ENCODE measurements around the gene KDM8.
A peak's percentile ranks its signal among the peaks of the same experiment; 100 is the strongest.

KDM8 gene

GRCh38 chr16:27231692-27232060 lies 28.4 kb downstream of the KDM8 start:
- DNase-seq = no peak

DNA sequence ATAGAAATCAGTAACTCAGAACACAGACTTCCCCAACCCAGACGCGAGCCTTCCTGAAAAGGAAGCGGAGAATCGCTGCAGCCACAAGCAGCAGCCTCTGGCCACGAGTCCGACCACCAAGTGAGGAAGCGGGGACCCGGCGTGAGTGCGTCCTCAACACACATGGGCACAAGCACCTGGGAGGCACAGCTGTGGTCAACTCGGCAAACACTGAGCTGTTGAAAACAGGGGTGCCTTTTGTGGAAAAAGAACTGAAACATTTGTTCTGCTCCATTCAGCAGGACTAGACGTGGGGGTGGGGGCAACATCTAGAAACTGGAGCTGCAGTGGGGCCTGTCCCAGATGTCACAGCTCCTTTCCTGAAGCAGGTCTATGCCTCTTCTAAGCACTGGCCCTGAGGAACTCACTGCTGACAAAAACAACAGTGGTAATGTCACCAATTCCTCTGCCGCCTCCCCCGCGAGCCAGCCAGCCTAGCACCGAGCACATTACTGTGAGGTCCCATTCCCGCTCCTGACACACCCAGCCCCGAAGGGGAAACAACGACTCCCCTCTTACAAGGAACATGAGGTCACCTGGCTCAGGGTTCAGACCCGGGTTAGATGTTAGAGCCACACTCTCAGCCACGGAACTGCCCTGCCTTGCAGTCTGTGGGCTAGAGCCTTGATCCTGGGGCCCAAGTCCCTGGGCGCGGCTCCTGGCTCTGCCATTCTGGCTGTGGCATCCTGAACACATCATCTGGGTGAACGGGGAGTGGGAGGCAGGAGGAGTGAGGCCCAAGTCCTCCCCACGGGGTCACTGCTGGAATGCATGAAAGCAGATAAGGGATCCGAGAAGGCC lies 29.0 kb downstream of the KDM8 start:
- DNase-seq = peak; percentile 61 to 71

- no peak for DNase-seq
Observed at GRCh38 chr16:27232901-27233625, 29.7 kb downstream of the KDM8 start.

- no peak for DNase-seq
Observed at GRCh38 chr16:27233731-27234130, 30.4 kb downstream of the KDM8 start.

DNA sequence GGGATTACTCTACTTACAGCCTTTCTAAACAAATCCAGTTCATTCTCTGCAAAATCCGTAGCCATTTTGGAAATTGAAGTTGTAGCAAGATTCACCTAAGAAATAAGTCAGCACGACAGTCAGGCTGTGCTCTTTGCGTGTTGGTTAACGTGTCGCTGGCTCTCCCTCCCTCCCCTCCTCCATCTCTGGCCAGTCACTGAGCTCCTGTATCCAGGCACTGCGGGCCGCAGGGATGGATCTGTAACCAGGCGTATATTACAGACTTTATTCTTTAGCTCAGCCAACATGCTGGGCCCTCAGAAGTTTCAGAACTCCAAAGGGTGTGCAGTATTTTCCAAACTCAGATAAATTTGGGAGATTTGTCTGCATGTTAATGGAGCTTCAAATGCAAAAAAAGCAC lies 30.8 kb downstream of the KDM8 start:
- no peak for DNase-seq

DNA sequence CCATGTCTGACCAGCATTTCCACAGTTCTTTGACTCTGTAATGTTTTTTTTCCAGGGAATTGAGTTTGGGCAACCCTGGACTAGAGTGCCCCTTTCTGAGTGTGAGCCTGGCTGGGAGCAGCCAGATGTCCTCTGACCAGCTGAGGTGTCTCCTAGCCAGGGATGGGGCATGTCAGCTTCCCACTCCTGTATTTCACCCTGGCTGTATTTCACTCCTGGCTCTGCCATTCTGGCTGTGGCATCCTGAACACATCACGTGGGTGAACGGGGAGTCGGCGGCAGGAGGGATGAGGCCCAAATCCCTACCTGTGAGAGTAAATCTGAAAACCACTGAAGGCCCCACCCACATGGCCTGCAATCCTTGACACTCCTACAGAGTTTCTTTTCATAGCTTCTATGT lies 31.3 kb downstream of the KDM8 start:
- DNase-seq = peak; percentile 30 to 50

DNA sequence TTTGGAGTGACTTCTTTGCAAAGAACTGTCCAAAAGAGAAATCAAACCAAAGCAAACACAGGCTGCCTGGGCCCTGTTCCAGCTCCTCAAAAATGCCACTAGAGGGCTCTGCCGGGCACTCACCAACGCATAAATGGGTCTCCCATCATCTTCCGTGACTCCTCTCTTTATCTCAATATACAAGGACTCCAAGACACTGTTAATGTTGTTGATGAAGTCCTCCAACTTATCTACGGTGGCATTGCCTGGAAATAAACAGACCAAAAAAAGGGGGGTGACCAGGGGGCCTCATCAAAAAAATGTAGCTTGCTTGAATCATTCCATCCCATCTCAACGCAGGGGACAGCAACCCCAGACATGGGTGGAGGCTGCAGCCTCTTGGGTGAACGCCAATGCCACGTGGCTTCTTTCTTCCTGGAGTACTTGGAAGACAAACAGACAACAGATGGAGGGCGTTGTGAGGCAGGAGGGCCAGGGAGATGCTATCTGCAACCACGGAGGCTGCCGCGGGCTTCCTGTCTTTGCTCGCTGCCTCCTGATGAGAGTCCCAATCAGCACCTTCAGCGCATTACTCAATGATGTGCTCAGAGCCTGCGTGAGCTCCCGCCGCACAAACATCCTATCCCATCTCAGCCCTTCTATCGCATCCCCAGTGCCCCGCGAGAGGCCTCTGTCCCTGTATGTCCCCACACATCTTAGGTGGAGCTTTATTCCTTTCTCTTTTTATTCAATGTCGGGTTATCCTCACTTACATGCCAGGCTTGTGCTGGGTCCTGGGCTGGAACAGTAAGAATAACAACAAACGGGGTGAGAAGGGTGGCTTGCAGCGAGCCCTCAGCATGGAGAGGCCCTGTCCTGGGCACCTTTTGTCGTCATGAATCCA lies 32.0 kb downstream of the KDM8 start:
- peak; percentile 80 to 84 for DNase-seq

GRCh38 chr16:27235938-27236245 lies 32.6 kb downstream of the KDM8 start:
- DNase-seq = no peak

DNA sequence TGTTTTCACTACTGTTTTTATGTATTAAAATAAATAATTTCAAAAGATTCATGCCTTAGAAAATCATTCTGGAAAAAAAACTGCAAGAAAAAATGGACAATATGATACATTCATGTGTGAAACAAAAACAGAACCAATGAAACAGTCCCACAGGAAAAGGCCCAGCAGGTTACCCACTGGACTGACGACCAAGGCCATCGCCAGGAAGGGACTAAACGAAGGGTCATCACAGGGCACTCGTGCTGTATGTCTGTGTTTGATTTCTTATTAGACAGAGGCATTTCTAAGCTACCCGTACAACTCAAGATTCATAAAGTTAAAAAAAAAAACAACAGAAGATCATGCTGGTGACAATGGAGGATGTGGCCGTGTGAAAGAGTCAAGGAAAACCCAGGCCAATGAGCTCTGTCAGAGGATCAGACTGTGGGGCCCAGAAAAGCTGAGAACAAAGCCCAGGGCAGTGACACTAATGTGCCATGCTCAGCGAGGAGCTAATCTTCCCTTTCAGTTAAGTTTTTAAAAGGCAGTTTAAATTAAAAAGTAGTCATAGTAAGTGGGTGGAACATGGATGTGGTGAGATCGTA lies 33.4 kb downstream of the KDM8 start:
- DNase-seq = no peak

GRCh38 chr16:27237219-27238015 lies 34.1 kb downstream of the KDM8 start:
- DNase-seq = peak; percentile 81 to 86

DNA sequence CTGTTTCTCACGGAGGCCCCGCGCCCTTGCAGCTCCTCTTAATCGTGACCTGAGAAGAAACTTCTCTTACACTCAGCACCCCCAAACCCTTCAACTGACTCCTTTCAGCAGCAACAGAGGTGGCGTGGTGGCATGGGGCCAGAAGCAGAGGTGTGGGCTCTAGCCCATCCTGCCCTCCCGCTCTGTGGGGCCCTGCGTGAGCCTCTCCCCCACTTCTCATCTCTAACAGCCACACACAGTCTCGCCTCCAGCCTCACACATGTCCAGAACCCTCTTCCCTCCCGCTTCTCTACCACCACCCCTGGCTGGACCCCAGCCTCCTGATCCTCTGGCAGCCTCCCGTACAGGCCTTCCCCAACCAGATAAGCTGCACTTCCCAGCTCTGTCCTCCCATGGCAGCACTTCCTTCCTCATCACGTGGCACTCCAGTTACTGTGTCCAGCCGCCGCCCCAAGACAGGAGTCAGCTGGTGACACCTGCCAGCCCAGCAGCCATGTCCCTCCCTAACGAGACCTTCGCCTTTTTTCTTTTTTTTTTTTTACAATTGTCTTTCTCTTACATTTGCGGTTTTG lies 34.8 kb downstream of the KDM8 start:
- peak; percentile 61 to 70 for DNase-seq

DNA sequence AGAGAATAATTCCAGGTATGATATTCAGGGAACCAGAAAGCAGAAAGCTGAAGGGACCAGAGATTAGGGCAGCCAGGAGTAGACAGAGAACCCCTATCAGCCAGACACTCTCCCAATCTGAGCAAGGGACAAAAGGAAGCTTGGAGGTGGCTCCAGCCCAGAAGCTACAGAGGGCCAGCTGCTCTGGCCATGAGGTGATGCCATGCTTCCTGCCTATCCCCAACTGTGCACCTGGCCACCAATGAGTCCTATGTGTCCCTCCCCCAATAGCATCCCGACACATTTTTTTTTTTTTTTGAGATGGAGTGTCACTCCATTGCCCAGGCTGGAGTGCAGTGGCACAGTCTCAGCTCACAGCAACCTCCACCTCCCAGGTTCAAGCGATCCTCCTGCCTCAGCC lies 35.3 kb downstream of the KDM8 start:
- DNase-seq = no peak

- DNase-seq = no peak
Observed at GRCh38 chr16:27239026-27239425, 35.7 kb downstream of the KDM8 start.

DNA sequence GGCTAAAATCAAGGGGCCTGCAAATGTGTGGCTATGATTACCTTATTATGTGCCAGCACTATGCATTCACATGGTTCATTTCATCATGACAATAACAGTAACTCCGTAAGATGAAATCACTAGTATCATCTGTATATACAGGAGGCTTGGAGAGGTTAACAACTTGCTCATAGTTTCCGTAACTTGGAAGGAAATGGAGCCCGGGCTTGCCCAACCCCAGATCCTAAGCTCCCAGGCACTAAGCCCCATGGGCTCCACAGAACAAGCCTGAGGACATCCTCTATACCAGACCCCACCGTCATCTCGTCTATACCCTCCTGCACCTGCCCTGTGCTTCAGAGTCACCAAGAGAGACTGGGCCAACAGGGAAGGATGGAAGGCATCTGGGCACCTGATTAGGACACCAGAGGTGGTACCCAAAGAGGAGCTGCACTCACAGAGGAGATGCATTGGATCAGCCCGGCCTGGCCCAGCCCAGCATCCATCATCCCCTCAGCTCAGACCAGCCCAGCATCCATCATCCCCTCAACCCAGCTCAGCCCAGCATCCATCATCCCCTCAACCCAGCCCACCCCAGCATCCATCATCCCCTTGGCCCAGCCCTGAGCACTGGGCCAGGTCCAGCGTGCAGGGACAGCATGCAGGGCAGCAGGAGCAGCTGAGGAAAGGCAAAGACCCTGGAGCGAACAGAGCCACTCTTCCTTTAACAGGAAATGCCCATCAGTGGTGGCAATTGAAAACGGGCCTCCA lies 36.8 kb downstream of the KDM8 start:
- peak in 1 of 2 experiments; percentile 12 for DNase-seq

DNA sequence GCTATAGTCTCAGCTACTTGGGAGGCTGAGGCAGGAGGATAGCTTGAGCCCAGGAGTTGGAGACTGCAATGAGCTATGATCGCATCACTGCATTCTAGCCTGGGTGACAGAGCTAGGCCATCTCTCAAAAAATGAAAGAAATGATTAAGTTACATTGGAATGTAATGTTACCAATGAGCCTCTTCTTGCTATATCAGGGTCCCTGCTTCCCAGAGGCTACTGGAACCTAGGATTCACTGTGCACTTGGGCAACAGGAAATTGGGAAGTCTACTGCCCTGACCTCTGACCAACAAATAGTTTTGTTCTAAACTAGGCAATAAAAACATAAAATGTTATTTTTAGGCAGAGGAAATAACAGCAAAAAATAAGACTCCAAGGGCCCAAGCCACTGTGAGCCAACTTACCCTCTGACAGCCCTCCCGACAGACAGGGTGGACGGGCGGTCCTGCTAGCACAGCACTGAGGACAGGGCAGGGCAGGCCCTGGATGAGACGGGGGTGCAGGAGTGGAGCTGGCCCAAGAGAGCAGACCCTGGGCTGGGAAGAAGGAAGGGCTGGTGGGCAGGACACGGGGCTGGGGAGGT lies 37.7 kb downstream of the KDM8 start:
- peak in 1 of 2 experiments; percentile 2 for DNase-seq

- peak in 1 of 2 experiments; percentile 3 for DNase-seq
Observed at GRCh38 chr16:27241658-27242057, 38.3 kb downstream of the KDM8 start.

- peak in 1 of 2 experiments; percentile 2 for DNase-seq
Observed at GRCh38 chr16:27242398-27242797, 39.1 kb downstream of the KDM8 start.

GRCh38 chr16:27242868-27243590 lies 39.7 kb downstream of the KDM8 start:
- DNase-seq = peak in 1 of 2 experiments; percentile 29

GRCh38 chr16:27243725-27244362 lies 40.5 kb downstream of the KDM8 start:
- peak in 1 of 2 experiments; percentile 7 for DNase-seq
